ENCODE results near the gene ITGB2.

Gene ITGB2

DNA sequence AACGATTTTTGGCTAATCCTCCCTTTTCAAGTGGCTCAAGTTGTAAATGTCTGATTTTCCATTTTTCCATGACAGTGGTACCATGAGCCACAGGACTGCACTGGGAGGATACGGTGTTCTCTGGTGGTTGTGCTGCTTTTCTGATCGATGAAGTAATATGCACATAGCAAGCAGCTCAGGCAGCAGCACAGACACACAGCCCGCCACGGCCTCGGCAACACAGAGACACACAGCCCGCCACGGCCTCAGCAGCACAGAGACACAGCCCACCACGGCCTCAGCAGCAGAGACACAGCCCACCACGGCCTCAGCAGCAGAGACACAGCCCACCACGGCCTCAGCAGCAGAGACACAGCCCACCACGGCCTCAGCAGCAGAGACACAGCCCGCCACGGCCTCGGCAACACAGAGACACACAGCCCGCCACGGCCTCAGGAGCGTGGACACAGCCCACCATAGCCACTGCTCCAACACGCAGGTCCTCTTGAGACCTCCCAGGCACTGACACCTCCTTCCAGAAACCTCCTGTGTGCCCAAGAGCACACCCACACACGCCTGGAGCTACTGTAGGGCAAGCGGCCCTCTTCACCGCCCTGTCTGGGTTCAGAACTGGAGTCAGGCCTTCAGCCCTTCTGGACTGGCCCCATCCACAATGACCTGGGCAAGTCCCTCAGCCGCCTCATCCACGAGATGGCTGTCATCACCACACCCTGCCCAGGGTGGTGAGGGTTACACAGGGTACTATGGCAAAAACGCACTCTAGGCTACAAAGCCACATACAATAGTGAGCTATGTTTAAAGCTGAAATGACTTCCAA lies 57.6 kb downstream of the ITGB2 start:
- no peak for DNase-seq

DNA sequence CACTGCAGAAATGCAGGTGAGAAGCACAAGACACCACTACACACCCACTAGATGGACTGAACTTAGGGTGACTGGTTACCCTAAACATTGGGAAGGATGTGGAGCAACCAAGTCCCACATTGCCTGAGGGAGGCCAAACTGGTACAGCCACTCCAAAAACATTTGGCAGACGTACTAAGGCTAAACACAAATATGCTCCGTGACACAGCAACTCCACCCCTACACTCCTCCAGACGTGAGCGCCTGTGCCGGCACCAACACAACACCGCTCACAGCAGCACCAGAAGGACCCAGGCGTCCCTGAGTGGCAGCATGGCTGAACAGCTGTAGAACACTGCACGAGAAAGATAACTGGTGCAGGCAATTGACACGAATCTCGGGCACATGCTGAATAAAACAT lies 61.9 kb downstream of the ITGB2 start:
- no peak for DNase-seq

DNA sequence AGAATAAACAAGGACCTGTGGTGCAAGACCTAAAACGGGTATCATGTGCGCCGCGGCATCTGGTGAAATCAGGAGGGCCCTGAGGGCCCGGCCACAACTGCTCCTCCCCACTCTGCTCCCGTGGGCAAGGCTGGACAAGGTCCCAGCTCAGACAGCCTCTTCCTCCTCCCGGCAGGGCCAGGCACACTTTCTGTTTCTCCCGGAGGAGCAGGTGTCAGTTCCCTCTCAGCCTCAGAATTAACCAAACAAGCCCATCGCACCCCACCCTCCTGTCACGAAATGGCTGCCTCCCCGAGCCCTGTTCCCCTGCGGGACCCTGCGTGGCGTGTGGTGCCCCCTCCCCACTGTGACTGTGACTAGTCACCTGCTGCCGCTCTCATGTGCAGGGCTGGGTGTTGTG lies 62.4 kb downstream of the ITGB2 start:
- DNase-seq = no peak

DNA sequence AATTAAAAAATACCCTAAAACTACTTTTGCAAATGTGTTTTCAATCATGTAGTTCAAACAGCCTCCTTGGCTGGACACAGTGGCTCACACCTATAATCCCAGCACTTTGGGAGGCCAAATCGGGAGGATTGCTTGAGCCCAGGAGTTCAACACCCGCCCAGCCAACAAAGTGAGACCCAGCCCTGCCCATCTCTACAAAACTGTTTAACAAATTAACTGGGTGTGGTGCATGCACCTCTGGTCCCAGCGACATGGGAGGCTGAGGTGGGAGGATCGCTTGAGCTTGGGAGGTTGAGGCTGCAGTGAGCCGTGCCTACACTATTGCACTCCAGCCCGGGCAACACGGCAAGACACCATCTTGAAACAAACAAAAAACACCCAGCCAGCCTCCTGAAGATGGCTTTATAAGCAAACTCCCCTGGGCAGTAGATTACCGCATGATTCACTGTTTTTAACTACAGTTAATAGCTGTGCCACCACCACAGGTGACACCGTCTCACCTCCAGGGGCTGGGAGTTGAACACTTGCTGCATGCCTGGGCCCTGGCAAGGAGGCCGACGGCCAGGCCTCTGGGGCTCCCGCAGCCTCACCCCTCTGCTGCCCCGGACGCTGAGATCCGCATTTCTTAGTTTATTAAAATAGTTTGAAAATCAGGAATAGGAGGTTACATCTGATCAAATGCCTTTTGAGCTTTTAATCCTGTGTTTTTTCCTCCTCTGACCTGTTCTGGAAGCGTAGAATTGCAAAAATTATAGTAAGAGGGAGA lies 63.4 kb downstream of the ITGB2 start:
- no peak for DNase-seq

DNA sequence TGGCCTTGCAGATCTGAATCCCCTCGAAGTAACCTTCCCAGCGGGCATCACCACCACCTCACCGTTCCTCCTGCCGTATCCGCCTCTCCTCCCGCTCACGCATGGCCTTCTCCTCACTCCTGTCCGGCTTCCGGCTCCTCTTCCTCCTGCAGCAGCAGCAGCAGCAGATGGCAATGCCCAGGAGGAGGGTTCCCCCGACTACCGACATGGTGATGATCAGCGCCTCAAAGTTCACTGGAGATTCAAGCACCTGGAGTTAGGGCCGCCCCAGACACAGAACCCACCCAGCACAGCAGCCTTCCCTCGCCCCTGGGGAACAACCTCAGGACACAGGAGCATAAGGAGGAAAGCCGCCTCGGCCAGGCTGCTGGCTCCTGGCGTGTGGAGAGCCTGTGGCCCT lies 64.6 kb downstream of the ITGB2 start:
- DNase-seq = no peak

DNA sequence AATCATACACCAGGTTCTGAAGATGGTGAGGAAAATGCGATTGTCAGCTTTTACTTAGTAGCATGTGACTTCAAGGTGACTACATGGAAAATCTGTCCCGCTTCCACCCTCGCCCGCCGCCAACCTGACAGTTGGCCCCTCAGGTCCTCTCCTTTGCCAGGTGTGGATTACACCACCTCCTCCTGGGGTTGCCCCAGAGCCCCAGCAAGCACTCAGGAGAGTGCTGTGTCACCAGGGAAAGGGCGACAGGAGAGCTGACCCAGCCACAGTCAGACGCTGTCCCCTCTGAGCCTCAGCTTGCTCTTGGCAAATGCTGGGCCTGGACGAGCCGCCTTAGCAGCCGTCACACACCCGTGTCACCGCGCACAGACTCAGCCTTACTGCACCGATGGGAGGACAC lies 65.1 kb downstream of the ITGB2 start:
- DNase-seq = no peak

DNA sequence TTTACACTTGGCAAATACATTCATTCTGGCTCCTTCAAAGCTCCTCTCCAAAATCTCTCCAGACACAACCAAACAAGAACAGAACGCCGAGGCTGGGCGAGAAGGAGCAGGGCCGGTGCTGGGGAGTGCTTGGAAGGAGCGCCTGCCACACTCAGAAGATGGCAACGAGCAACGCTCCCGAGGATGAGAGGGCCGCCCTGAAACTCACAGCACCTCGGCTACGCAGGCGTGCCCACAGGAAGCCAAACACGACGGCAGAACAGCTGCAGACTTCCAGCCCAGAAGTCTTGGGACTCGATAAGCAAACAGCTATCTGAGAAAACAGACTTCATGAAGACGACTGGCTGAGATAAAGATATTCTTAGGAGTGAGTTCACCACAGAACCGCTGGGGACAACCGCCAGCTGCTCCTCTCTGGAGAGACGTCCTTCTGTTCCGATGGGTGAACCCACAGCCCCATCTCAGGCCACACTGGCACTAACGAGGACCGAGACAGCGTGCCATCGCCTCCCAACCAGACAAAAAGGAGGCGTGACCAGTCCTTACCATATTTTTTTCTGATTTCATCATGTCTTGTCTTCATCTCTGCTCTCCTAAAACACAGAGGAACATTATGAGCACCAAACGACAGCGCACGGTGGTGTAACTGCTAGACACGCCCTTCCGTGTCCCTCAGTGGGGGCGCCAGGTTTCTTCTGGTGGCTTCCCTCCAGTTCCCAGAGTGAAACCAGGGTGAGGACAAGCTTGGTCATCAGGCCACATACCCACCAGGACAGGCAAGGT lies 65.8 kb downstream of the ITGB2 start:
- DNase-seq = no peak

DNA sequence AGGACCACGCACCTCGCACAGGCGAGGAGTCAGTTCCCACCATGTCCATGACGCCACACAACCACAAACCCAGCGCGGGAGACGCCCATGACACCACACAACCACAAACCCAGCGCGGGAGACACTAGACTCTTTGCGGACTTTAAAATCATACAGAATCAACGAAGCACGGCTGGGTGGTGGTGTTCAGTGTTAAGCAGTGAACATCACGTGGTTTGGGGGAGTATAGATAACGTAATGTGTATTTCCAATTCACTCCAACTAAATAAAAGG lies 66.4 kb downstream of the ITGB2 start:
- DNase-seq = no peak

DNA sequence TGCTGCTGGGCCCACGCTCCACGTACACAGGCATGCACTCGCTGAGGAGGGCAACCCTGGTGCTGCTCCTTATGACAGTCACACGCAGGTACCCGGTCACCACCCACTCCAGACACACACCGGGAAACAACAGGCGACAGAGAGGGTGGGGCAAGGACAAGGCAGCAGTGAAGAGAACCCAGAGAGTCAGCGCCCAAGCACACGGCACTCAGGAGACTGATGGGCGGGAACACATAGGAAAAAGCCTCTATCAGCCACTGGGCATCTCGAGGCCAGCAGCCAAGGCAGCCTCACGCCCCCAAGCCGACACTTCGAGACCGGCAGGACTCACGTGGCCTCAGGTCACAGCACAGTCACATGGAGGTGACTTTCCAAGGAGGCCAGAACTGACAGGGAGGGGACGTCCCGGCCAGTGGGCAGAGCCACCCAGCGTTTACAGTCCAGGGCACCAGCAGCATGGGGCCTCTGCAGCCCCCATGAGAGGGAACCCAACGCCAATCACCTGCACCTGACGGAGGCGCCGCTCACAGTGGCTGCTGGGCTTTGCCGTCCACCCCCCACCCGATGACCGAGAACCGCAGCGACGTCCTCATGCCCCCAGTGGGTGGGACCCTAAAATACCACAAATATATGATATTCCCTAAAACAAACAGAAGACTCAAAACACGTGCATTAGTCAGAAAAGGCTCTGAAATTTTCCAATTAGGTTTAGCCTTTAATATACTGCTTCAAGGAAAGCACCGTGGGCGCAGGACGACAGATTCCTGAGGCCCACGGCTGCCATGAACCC lies 66.9 kb downstream of the ITGB2 start:
- no peak for DNase-seq

DNA sequence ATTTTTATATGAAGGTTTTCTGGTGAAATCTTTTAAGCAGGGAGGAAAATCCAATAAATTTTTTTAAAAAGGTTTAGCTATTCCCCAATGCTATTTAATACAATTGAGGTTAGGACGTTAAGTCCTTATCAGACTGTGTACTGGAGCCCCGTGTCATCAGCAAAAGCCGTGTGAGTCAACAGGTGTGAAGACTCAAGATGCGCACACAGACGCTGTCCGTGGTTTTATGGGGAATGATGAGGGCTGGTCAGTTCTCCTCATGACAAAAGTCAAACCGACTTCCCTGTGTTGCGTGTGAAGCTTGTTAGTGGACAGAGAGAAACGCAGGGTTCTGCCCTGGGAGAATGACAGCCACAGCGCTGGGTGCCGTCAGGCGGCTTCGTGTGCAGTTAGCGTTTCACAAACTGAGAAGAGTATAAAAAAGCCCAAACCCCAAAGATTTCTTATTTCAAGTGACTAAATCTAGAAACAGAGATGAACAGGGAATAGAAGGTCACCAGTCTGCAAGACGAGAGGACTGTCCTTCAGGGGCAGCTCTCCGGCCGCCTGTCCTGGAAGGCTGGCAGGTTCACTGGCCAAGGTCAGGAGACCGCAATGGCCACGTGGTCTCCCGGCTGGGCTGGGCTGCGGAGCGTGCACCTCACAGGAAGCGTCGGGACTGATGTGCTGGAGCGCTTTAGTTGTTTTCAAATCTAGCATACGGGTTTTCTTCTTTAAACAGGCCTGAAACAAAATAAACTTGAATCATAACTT lies 69.6 kb downstream of the ITGB2 start:
- DNase-seq = no peak

DNA sequence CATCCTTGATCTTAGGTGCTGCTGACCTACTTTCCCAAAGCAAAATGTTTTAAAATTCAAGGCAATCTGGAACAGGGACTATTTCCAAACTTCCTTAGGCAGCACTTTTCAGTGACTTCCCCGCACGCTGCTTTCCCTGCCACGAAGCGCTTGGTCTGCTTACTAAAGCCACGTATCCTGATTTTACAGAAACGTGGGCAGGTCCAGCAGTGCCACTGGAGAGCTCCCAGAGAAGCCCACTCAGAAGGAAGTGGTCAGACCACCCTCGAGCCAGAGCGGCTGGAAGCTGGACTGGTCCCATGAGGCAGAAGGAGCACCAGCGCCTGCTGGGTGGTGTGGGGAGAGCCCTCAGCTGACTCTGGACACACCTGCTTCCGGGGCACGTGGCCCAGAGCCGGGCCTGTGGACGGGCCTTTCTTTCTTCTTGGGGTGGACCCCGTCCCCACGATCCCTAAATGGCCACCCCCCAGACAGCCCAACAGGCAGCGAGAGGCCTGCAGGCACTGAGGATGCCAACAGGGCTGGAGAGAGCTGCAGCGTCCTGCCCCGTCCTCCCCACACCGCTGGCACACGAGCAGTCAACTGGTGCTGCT lies 70.4 kb downstream of the ITGB2 start:
- no peak for DNase-seq

DNA sequence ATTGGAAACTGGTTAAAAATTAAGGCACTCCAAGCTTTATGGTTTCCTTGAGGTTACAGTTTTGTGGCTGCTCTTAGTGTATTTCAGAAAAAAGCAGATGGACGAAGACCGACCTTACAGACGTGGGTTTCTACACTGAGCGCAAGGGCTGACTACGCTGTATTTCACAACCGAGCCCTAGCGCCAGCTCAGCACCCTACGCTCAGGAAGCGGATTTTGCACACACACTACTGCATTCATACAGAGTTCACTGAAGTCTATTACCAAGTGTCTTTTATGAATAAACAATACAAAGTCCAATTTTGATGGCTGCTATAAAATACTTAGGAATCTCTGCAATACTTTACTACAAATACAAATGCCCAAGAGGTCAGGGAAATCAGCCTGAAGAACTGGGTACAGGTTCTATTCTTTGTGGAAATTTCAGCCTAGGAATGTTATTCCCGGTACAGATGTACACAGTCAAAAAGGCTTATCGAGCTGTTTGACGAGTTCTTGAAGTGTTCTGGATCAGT lies 71.0 kb downstream of the ITGB2 start:
- no peak for DNase-seq

DNA sequence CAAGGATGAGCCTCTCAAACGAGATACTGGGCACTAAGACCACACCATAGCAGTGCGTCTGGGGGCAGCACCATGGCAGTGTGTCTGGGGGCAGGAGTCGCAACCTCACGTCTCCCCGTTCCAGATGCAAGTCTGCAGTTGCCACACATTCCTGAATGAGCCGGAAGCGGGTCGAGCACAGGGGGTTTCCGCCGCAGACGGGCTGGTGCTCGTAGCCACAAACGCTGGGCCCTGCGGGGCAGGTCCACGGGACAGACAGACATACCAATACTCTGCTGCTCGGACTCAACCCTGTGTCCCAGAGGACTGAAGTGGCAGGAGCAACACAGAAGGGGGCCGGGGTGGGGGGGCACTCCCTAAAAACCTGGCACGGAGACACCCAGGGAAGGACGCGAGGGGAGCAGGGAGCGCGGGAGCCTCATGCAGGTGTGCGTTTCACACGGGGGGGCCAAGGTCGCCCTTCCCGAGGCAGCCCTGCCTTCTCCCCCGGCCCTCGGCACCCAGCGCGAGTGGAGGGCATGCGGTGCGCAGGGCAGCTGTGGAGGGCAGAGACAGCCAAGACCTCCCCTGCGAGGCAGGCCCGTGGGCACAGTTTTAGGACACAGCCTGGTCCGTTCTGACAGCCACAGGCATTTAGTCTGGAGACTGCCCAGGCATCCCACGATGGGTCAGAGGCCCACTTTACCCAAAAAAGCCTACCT lies 71.7 kb downstream of the ITGB2 start:
- DNase-seq = no peak

DNA sequence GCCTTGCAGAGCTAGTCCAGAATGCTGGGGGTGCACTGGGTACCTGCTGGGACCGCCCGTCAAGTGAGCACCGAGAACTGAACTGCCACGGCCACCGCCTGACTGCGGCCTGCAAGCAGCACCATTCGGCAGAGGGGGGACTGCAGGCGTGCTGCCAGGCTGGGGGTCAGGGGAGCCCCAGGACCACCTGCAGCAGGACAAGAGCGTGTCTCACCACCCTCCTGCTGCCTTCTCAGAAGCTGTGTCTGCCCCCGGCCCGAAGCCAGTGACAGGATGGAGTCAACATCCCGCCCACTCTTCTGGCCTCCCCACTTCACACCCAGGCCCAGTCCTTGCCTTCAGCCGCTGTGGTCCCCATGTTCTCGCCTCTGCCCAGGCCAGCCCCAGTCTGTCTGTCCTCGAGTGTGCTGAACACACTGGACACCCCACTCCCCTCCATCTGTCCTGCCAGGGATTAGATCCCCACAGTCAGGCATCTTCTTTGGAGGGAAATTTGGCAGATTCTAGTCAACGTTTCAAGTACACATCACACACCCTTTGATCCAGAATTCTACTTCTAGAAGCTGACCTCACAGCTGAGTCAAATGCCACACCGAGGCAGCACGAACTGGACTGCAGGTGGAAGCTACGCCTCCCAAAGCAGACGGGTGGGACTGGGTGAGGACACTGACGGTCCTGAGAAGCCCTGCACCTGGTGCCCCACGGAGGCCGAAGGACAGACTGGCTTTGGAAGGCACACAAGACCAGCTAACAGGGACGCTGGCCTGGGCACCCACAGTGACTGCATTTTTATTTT lies 73.2 kb downstream of the ITGB2 start:
- DNase-seq = no peak

DNA sequence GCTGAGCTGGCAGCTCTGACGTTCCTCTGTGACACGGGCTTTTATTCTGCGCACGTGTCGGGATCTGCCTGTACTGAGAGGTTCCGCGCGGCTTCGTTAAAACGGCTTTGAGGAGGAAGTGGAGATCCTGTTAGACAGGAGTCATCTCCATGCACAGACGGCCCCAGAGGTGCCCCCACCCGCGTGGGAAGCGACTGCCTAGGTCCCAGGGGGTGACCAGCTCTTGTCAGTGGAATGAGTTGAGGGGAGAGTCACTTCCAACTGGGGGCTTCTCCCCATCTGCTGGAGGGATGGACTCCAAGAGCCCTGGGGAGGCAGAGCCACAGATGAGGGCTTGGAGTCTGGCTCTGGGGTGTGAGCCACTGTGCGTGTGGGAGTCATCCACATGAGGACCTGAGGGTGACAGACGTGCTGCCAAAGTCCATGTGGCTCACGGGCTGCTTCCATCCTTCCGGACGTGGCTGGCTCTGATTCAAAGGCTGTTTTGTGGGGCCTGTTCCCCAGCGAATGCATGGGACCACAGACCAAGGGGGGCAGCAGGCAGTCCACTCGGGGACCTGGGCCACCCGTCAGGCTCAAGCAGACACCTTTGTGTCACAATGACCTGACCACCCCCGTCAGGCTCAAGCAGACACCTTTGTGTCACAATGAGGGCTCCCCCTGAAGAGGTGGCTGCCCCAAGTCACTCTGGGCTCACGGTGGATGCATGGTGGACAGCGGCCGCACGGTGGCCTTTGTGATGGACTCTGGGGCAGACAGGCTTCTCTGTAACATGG lies 74.0 kb downstream of the ITGB2 start:
- no peak for DNase-seq

DNA sequence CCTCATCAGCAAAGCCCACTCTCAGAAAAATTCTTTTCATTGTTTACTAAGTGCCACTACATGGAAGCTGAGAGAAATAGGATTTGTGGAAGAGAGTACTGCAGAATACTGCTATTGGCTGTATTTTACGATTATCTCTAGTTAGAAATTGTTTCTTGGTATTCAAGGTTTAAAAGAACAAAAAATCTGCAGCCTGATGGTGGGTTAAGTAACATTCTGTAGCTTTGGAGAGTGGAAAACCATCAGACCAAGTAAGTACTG lies 74.5 kb downstream of the ITGB2 start:
- no peak for DNase-seq

DNA sequence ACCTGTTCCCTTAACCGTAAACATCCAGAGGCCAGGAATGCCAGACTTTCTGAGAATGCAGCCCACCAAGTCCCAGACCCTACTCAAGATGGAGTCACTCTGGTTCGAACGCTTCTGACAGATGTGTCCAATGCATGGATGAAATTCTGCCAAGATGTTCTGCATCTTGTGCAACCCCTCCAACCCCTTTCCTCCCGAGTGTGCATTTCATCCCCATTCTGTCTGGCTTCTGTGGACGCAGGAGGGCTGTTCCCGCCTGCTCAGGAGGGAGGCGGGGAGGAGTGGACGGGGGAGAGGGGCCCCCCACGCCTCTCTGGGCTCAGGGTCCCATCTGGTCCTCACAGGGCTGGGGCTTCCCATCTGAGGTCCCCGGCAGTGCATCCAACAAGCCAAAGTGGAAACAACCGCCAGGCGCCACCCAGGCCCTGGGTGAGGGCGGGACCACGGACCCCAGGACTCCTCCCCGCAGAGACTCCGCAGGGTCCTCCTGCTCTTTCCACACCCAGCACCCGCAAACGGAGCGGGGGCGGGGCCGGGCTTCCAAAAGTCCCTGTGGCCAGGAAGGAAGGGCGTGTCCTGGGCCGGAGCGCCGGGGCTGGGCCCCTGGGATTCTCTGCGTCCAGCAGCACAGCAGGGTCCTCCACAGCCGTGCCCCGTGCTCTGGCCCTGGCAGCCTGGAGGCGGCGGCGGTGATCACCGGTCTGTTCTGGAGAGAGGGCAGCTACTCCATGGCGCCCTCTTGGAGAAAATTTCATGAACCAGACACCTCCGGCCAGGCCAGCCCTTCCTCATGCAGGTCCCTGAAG lies 75.1 kb downstream of the ITGB2 start:
- DNase-seq = peak; percentile 29

DNA sequence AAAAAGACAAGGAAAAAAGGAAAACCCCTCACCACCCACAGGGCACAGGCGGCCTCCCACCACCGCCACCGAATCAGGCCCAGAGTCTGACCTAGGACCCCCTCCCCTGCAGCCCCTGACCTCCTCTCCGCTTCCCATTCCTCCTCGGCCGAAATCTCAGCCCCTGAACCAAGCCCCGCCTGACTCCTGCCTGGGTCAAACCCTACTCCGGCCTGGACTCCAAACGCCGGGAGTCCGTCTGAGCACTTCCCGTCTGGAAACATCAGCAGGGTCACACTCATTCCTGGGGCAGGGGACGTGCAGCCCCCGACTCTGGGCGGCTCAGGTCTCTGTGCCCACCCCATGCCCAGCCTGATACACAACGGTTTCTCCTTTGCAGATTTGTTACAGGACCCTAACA lies 76.4 kb downstream of the ITGB2 start:
- no peak for DNase-seq
